GM23338 (cell line): ENCODE results near the gene NEIL1. TPM values are rescaled to one million over a fixed set of nuclear protein-coding genes. Genes with fewer than 3 reads are reported as not detected.

ENCODE experiments used
- ATAC-seq: fragments of 200-7000 bp; cut with Tn5 transposase; 3 replicates; pipeline ENCODE4 v1.9.1; 2020
- DNase-seq: peaks from one replicate; pipeline ENCODE4 v3.0.0-alpha.2; 2015; ENCODE audit warnings: low spot score
- H2AFZ ChIP-seq: fragments of 200-600 bp; sonication (generic); 2 replicates; pipeline ENCODE4 v1.8.0; 2016; ENCODE audit warnings: antibody characterized with exemption, mild to moderate bottlenecking, moderate library complexity
- H3F3A ChIP-seq: fragments of 200-600 bp; sonication (generic); replicated peaks from 2 replicates; pipeline ENCODE4 v1.8.0; 2017; ENCODE audit warnings: antibody characterized with exemption, mixed run types, low read depth
- H3K27ac ChIP-seq: fragments of 200-600 bp; sonication (generic); 2 replicates; pipeline ENCODE4 v1.6.1; 2016; ENCODE audit warnings: low read depth
- H3K27me3 ChIP-seq: fragments of 200-600 bp; sonication (generic); 2 replicates; pipeline ENCODE4 v1.8.0; 2016; ENCODE audit warnings: mild to moderate bottlenecking, mixed run types, moderate library complexity; ENCODE audit not compliant: insufficient read depth
- H3K36me3 ChIP-seq: fragments of 200-600 bp; sonication (generic); 2 replicates; pipeline ENCODE4 v1.8.0; 2016; ENCODE audit warnings: mild to moderate bottlenecking; ENCODE audit not compliant: insufficient read depth
- H3K4me1 ChIP-seq: fragments of 200-600 bp; sonication (generic); 2 replicates; pipeline ENCODE4 v1.8.0; 2016; ENCODE audit warnings: mild to moderate bottlenecking, moderate library complexity; ENCODE audit not compliant: insufficient read depth
- H3K4me2 ChIP-seq: fragments of 200-600 bp; sonication (generic); 2 replicates; pipeline ENCODE4 v1.7.1; 2017; ENCODE audit warnings: mixed run types
- H3K4me3 ChIP-seq: fragments of 200-600 bp; sonication (generic); 2 replicates; pipeline ENCODE4 v1.6.1; 2016; ENCODE audit warnings: mixed run types
- H3K79me2 ChIP-seq: fragments of 200-600 bp; sonication (generic); replicated peaks from 2 replicates; pipeline ENCODE4 v1.8.0; 2017; ENCODE audit warnings: mild to moderate bottlenecking; ENCODE audit not compliant: insufficient read depth
- H3K9me2 ChIP-seq: fragments of 200-600 bp; sonication (generic); 2 replicates; pipeline ENCODE4 v1.8.0; 2017; ENCODE audit not compliant: insufficient read depth
- H4K20me1 ChIP-seq: fragments of 200-600 bp; sonication (generic); replicated peaks from 2 replicates; pipeline ENCODE4 v1.8.0; 2017; ENCODE audit warnings: mild to moderate bottlenecking; ENCODE audit not compliant: insufficient read depth
- H3K27ac Mint-ChIP-seq: 2 replicates; pipeline ENCODE4 v1.8.0; 2020; ENCODE audit warnings: inconsistent platforms, mild to moderate bottlenecking, moderate library complexity, mixed read lengths
- H3K27me3 Mint-ChIP-seq: 3 replicates; pipeline ENCODE4 v1.8.0; 2022; ENCODE audit warnings: low read depth, mild to moderate bottlenecking, moderate library complexity, mixed read lengths, inconsistent platforms; ENCODE audit not compliant: insufficient read depth, poor library complexity
- H3K36me3 Mint-ChIP-seq: 3 replicates; pipeline ENCODE4 v1.8.0; 2021; ENCODE audit warnings: low read depth, mild to moderate bottlenecking, inconsistent platforms, moderate library complexity, mixed read lengths
- H3K4me1 Mint-ChIP-seq: 3 replicates; pipeline ENCODE4 v1.8.0; 2020; ENCODE audit warnings: mild to moderate bottlenecking, inconsistent platforms, mixed read lengths
- H3K4me3 Mint-ChIP-seq: 3 replicates; pipeline ENCODE4 v1.8.0; 2021; ENCODE audit warnings: moderate library complexity, mild to moderate bottlenecking, inconsistent platforms, mixed read lengths
- H3K9me3 Mint-ChIP-seq: 3 replicates; pipeline ENCODE4 v1.8.0; 2020; ENCODE audit warnings: moderate library complexity, mild to moderate bottlenecking, inconsistent platforms, mixed read lengths
- CREB1 ChIP-seq: fragments of 250-450 bp; sonication (Bioruptor Pico); IDR thresholded peaks from 2 replicates; pipeline ENCODE4 v1.5.0; 2020; ENCODE audit warnings: low read depth, mild to moderate bottlenecking, moderate library complexity
- EZH2 ChIP-seq: fragments of 200-600 bp; sonication (generic); IDR thresholded peaks from one replicate; pipeline ENCODE4 v1.8.0; 2017; ENCODE audit warnings: antibody characterized with exemption, mild to moderate bottlenecking, low read depth; ENCODE audit not compliant: unreplicated experiment
- EZH2phosphoT487 ChIP-seq: fragments of 200-600 bp; sonication (generic); IDR thresholded peaks from one replicate; pipeline ENCODE4 v1.8.1; 2018; ENCODE audit warnings: antibody characterized with exemption; ENCODE audit not compliant: unreplicated experiment
- JUNB ChIP-seq: IDR thresholded peaks from one replicate; pipeline ENCODE4 v1.6.1; 2016; ENCODE audit warnings: antibody characterized with exemption; ENCODE audit not compliant: unreplicated experiment
- NANOG ChIP-seq: IDR thresholded peaks from 2 replicates; pipeline ENCODE4 v1.6.1; 2016; ENCODE audit warnings: antibody characterized with exemption, borderline replicate concordance
- POLR2AphosphoS5 ChIP-seq: IDR thresholded peaks from 2 replicates; pipeline ENCODE4 v1.6.1; 2016; ENCODE audit warnings: antibody characterized with exemption, low read depth
- STAT1 ChIP-seq: IDR thresholded peaks from one replicate; pipeline ENCODE4 v1.6.1; 2016; ENCODE audit warnings: antibody characterized with exemption; ENCODE audit not compliant: unreplicated experiment
- ZNF114 ChIP-seq: fragments of 250-450 bp; sonication (Bioruptor Pico); IDR thresholded peaks from 2 replicates; pipeline ENCODE4 v1.5.0; 2020; ENCODE audit warnings: mild to moderate bottlenecking, moderate library complexity
- polyA plus RNA-seq: library from polyadenylated mRNA; unstranded; fragments of >200 nt; fragmentation: Nextera tagmentation; extraction: Ambion mirVana; gene quantifications from 2 replicates; pipeline ENCODE4 v1.2.1, GENCODE V29; 2016
- total RNA-seq: library from RNA; depleted of rRNA; stranded (reverse); fragments of >200 nt; shearing (Covaris generic); gene quantifications from 2 replicates; pipeline ENCODE4 v1.2.3, GENCODE V29; 2014
- TF ChIP-seq, protein P1 (sequence below): IDR thresholded peaks from 2 replicates; pipeline ENCODE4 v1.6.1; 2016; ENCODE audit warnings: antibody characterized with exemption
- TF ChIP-seq, protein P2 (sequence below): fragments of 250-450 bp; sonication (Bioruptor Pico); IDR thresholded peaks from 2 replicates; pipeline ENCODE4 v1.5.0; 2020; ENCODE audit warnings: mild to moderate bottlenecking, moderate library complexity
- TF ChIP-seq, protein P3 (sequence below), 2 experiments: fragments of 200-600 bp in 1 of 2; sonication (generic) in 1 of 2; conservative IDR thresholded peaks; 2 replicates each; pipeline versions ENCODE4 v1.5.1 to v1.6.1; 2016 to 2017; ENCODE audit warnings: antibody characterized with exemption in 2 of 2, low read depth in 2 of 2, mild to moderate bottlenecking in 2 of 2, moderate library complexity in 1 of 2
- TF ChIP-seq, protein P4 (sequence below): IDR thresholded peaks from one replicate; pipeline ENCODE4 v1.6.1; 2018; ENCODE audit warnings: antibody characterized with exemption; ENCODE audit not compliant: unreplicated experiment

The NEIL1 gene
- total and polyA plus RNA-seq, 2 experiments from 2014 or later, result 6.2 to 17.0 TPM

DNA sequence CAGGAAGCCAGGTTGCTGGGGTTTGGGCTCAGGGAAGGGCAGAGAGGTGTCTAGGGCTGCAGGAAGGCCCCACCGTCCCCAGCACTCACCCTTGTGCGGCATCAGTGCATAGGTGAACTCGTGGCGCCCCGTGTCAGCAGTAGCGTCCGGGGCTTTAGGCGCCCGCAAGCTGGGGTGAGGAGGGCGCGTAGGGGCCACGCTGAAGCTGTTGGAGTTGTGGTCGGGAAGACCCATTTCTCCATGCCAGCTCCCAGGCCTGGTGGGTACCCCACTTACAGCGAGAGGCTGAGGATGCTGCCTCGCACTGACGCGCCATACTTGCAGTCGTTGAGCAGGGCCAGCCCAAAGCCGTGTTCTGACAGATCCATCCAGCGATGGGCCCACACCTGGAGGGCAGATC lies 9.7 kb downstream of the NEIL1 start:
- H3K4me1 Mint-ChIP-seq, result no peaks in the 10 kb centered on the region
- H4K20me1 ChIP-seq, result no peaks in the 10 kb centered on the region
- H3K79me2 ChIP-seq, result no peaks in the 10 kb centered on the region
- no peaks in the 10 kb centered on the region for H3K27me3 ChIP-seq
- peaks cover 11% of the 10 kb centered on the region; the same call in 2 of the 3 replicates for H3K36me3 Mint-ChIP-seq
- no peaks in the 10 kb centered on the region for H3K9me3 Mint-ChIP-seq
- TF ChIP-seq STAT1 (no peak), ZNF114 (CRISPR knock-in tag) (no peak), EZH2 (no peak), JUNB (no peak), CREB1 (CRISPR knock-in tag) (no peak), POLR2AphosphoS5 (no peak), NANOG (no peak), EZH2phosphoT487 (no peak)
- TF ChIP-seq, protein P1, sequence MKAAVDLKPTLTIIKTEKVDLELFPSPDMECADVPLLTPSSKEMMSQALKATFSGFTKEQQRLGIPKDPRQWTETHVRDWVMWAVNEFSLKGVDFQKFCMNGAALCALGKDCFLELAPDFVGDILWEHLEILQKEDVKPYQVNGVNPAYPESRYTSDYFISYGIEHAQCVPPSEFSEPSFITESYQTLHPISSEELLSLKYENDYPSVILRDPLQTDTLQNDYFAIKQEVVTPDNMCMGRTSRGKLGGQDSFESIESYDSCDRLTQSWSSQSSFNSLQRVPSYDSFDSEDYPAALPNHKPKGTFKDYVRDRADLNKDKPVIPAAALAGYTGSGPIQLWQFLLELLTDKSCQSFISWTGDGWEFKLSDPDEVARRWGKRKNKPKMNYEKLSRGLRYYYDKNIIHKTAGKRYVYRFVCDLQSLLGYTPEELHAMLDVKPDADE, result no peak
- TF ChIP-seq, protein P2, sequence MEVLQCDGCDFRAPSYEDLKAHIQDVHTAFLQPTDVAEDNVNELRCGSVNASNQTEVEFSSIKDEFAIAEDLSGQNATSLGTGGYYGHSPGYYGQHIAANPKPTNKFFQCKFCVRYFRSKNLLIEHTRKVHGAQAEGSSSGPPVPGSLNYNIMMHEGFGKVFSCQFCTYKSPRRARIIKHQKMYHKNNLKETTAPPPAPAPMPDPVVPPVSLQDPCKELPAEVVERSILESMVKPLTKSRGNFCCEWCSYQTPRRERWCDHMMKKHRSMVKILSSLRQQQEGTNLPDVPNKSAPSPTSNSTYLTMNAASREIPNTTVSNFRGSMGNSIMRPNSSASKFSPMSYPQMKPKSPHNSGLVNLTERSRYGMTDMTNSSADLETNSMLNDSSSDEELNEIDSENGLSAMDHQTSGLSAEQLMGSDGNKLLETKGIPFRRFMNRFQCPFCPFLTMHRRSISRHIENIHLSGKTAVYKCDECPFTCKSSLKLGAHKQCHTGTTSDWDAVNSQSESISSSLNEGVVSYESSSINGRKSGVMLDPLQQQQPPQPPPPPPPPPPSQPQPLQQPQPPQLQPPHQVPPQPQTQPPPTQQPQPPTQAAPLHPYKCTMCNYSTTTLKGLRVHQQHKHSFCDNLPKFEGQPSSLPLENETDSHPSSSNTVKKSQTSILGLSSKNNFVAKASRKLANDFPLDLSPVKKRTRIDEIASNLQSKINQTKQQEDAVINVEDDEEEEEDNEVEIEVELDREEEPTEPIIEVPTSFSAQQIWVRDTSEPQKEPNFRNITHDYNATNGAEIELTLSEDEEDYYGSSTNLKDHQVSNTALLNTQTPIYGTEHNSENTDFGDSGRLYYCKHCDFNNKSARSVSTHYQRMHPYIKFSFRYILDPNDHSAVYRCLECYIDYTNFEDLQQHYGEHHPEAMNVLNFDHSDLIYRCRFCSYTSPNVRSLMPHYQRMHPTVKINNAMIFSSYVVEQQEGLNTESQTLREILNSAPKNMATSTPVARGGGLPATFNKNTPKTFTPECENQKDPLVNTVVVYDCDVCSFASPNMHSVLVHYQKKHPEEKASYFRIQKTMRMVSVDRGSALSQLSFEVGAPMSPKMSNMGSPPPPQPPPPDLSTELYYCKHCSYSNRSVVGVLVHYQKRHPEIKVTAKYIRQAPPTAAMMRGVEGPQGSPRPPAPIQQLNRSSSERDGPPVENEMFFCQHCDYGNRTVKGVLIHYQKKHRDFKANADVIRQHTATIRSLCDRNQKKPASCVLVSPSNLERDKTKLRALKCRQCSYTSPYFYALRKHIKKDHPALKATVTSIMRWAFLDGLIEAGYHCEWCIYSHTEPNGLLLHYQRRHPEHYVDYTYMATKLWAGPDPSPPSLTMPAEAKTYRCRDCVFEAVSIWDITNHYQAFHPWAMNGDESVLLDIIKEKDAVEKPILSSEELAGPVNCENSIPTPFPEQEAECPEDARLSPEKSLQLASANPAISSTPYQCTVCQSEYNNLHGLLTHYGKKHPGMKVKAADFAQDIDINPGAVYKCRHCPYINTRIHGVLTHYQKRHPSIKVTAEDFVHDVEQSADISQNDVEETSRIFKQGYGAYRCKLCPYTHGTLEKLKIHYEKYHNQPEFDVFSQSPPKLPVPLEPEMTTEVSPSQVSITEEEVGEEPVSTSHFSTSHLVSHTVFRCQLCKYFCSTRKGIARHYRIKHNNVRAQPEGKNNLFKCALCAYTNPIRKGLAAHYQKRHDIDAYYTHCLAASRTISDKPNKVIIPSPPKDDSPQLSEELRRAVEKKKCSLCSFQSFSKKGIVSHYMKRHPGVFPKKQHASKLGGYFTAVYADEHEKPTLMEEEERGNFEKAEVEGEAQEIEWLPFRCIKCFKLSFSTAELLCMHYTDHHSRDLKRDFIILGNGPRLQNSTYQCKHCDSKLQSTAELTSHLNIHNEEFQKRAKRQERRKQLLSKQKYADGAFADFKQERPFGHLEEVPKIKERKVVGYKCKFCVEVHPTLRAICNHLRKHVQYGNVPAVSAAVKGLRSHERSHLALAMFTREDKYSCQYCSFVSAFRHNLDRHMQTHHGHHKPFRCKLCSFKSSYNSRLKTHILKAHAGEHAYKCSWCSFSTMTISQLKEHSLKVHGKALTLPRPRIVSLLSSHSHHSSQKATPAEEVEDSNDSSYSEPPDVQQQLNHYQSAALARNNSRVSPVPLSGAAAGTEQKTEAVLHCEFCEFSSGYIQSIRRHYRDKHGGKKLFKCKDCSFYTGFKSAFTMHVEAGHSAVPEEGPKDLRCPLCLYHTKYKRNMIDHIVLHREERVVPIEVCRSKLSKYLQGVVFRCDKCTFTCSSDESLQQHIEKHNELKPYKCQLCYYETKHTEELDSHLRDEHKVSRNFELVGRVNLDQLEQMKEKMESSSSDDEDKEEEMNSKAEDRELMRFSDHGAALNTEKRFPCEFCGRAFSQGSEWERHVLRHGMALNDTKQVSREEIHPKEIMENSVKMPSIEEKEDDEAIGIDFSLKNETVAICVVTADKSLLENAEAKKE (CRISPR knock-in tag), result no peak
- TF ChIP-seq, protein P3, sequence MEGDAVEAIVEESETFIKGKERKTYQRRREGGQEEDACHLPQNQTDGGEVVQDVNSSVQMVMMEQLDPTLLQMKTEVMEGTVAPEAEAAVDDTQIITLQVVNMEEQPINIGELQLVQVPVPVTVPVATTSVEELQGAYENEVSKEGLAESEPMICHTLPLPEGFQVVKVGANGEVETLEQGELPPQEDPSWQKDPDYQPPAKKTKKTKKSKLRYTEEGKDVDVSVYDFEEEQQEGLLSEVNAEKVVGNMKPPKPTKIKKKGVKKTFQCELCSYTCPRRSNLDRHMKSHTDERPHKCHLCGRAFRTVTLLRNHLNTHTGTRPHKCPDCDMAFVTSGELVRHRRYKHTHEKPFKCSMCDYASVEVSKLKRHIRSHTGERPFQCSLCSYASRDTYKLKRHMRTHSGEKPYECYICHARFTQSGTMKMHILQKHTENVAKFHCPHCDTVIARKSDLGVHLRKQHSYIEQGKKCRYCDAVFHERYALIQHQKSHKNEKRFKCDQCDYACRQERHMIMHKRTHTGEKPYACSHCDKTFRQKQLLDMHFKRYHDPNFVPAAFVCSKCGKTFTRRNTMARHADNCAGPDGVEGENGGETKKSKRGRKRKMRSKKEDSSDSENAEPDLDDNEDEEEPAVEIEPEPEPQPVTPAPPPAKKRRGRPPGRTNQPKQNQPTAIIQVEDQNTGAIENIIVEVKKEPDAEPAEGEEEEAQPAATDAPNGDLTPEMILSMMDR (conservative IDR thresholded peaks at IDR 0.05; ENCODE audit: low read depth in 2 of 2), result no peak
- TF ChIP-seq, protein P4, sequence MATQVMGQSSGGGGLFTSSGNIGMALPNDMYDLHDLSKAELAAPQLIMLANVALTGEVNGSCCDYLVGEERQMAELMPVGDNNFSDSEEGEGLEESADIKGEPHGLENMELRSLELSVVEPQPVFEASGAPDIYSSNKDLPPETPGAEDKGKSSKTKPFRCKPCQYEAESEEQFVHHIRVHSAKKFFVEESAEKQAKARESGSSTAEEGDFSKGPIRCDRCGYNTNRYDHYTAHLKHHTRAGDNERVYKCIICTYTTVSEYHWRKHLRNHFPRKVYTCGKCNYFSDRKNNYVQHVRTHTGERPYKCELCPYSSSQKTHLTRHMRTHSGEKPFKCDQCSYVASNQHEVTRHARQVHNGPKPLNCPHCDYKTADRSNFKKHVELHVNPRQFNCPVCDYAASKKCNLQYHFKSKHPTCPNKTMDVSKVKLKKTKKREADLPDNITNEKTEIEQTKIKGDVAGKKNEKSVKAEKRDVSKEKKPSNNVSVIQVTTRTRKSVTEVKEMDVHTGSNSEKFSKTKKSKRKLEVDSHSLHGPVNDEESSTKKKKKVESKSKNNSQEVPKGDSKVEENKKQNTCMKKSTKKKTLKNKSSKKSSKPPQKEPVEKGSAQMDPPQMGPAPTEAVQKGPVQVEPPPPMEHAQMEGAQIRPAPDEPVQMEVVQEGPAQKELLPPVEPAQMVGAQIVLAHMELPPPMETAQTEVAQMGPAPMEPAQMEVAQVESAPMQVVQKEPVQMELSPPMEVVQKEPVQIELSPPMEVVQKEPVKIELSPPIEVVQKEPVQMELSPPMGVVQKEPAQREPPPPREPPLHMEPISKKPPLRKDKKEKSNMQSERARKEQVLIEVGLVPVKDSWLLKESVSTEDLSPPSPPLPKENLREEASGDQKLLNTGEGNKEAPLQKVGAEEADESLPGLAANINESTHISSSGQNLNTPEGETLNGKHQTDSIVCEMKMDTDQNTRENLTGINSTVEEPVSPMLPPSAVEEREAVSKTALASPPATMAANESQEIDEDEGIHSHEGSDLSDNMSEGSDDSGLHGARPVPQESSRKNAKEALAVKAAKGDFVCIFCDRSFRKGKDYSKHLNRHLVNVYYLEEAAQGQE, result no peak
- no peaks in the 10 kb centered on the region for H3K36me3 ChIP-seq
- H3K4me3 Mint-ChIP-seq, result no peak overlapping the region
- H3K9me2 ChIP-seq, result no peaks in the 10 kb centered on the region
- H2AFZ ChIP-seq, result no peak overlapping the region
- DNase-seq (no peak), ATAC-seq (no peak)
- no peaks in the 10 kb centered on the region for H3K4me1 ChIP-seq
- no peak overlapping the region for H3K27ac Mint-ChIP-seq
- no peak overlapping the region for H3K4me2 ChIP-seq
- no peaks in the 10 kb centered on the region for H3F3A ChIP-seq
- H3K27me3 Mint-ChIP-seq, result peaks cover 13% of the 10 kb centered on the region
- no peak overlapping the region for H3K4me3 ChIP-seq
- no peak overlapping the region for H3K27ac ChIP-seq
